HUES64 (cell line): Measurements from ENCODE around the gene MSS51.
"Not testable (repeated sequence)": the region's sequence is repeated elsewhere in the genome, so short reads cannot be mapped to it uniquely, and the experiment has no call there.

ENCODE experiments used
- H3K27ac ChIP-seq: 2 replicates; pipeline ENCODE4 v1.7.0; 2013; ENCODE audit warnings: low read depth, low read length, inconsistent platforms
- H3K27me3 ChIP-seq: 2 replicates; pipeline ENCODE4 v1.6.1; 2013; ENCODE audit warnings: mild to moderate bottlenecking, low read length; ENCODE audit not compliant: insufficient read depth
- H3K36me3 ChIP-seq: 2 replicates; pipeline ENCODE4 v1.6.1; 2013; ENCODE audit warnings: mild to moderate bottlenecking, low read length; ENCODE audit not compliant: insufficient read depth
- H3K4me1 ChIP-seq: 2 replicates; pipeline ENCODE4 v1.6.1; 2013; ENCODE audit warnings: mild to moderate bottlenecking, low read length, moderate library complexity; ENCODE audit not compliant: insufficient read depth
- H3K4me3 ChIP-seq: 2 replicates; pipeline ENCODE4 v1.5.1; 2013; ENCODE audit warnings: mild to moderate bottlenecking, low read length, moderate library complexity
- H3K9ac ChIP-seq: 2 replicates; pipeline ENCODE4 v1.6.1; 2013; ENCODE audit warnings: mild to moderate bottlenecking, low read depth, low read length
- H3K9me3 ChIP-seq: 2 replicates; pipeline ENCODE4 v1.6.1; 2013; ENCODE audit warnings: low read depth, low read length; ENCODE audit not compliant: insufficient read depth
- WGBS: fragments of 150-250, 120-280 bp; methylation state at CpG from one replicate; pipeline ENCODE4 v1.1.7; 2013; ENCODE audit warnings: missing lambda C conversion rate; 5-methylcytosine and 5-hydroxymethylcytosine counted together

MSS51 gene

DNA sequence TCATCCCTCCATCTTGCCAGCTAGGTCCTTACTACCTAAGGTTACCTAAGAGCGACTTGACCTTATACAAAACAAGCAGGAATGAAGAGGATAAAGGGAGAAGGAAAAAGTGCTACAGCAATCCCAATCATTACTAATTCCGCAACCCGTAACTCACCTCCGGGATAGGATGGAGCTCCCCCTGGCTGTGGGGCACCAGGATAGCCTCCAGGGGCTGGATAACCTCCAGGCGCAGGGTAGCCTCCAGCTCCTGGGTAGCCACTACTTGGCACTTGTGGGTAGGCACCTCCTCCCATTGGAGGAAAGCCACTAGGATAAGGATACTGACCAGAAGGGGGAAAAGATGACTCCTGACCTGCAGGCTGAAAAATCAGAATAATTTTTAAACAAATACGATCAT is 35.3 kb downstream of the MSS51 start:
- no peaks in the 10 kb centered on the region for H3K4me1 ChIP-seq
- H3K36me3 ChIP-seq = peaks cover 36% of the 10 kb centered on the region
- H3K9ac ChIP-seq = no peak overlapping the region
- H3K27me3 ChIP-seq = no peaks in the 10 kb centered on the region
- no peak overlapping the region for H3K27ac ChIP-seq
- H3K9me3 ChIP-seq = 0 out of 2 replicates have a peak, but pooled peaks cover 3% of the 10 kb centered on the region
- H3K4me3 ChIP-seq = no peak overlapping the region
- 98% methylated on average over 4 of the region's 6 CpGs for WGBS

DNA sequence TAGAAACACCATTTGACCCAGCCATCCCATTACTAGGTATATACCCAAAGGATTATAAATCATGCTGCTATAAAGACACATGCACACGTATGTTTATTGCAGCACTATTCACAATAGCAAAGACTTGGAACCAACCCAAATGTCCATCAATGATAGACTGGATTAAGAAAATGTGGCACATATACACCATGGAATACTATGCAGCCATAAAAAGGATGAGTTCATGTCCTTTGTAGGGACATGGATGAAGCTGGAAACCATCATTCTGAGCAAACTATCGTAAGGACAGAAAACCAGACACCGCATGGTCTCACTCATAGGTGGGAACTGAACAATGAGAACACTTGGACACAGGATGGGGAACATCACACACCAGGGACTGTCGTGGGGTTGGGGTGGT is 39.0 kb downstream of the MSS51 start:
- H3K36me3 ChIP-seq = peaks cover 50% of the 10 kb centered on the region
- H3K4me1 ChIP-seq, H3K9me3 ChIP-seq, H3K27me3 ChIP-seq, H3K27ac ChIP-seq, H3K4me3 ChIP-seq, H3K9ac ChIP-seq: not testable (repeated sequence)
- WGBS = 97% methylated on average over 2 of the region's 4 CpGs

DNA sequence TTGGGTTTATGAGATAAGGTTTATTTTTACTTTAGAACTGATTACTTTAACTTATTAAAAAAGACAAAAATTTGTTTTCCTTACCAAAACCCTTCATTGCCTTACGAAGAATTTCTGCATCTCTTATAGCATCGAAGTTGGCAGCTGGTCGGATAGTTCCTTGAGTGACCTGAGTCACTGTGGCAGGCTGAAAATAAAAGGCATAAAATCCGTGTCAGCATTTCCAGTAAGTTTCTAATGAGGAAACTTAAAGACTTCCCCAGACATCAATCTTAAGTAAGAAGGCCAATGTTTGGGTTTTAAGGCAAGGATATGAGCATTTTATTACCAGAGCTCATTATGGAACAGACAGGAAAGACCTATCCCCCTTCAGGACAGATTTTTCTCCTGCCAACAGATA is 45.1 kb downstream of the MSS51 start:
- Histone ChIP-seq H3K4me1 (no peaks in the 10 kb centered on the region), H3K27ac (no peak overlapping the region), H3K9me3 (no peaks in the 10 kb centered on the region), H3K27me3 (no peaks in the 10 kb centered on the region), H3K9ac (no peak overlapping the region), H3K36me3 (peaks cover 67% of the 10 kb centered on the region), H3K4me3 (no peak overlapping the region)
- WGBS = 98% methylated on average over 4 of the region's 4 CpGs

GRCh38 chr10:73386583-73386982 is 46.8 kb downstream of the MSS51 start:
- H3K27ac ChIP-seq = no peak overlapping the region
- H3K4me1 ChIP-seq = no peaks in the 10 kb centered on the region
- peaks cover 80% of the 10 kb centered on the region for H3K36me3 ChIP-seq
- no peaks in the 10 kb centered on the region for H3K27me3 ChIP-seq
- WGBS = 95% methylated on average over 7 of the region's 7 CpGs
- H3K9me3 ChIP-seq = no peaks in the 10 kb centered on the region
- H3K4me3 ChIP-seq = no peak overlapping the region
- no peak overlapping the region for H3K9ac ChIP-seq

DNA sequence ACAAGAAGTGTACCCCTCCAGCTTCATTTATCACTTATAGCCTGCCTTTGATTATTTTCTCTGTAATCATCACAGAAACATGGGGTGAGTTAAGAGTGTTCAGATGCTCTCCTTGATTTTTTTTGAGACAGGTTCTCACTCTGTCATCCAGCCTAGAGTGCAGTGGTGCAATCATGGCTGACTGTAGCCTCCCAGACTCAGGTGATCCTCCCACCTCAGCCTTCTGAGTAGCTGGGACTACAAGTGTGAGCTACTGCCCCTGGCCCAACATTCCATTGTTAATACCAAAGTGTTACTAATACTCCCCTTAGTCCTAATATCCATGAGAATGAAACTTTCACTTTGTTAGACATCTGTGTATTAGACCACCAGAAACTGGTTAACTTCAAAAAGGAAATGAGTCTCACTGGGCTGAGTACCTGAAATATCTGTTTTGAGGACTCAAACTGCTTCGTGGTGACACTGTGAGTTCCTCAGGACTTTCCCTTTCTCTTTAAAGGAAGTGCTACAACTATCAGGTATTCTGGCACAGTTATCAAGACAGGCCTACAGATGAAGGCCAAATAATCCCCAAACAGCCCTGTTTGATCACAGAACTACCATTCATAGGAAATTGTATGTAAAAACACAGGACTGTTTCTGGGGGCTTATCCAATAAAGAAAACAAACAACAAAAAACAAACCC is 54.2 kb downstream of the MSS51 start:
- WGBS = 92% methylated on average over 1 of the region's 1 CpG
- H3K36me3 ChIP-seq = peaks cover 79% of the 10 kb centered on the region
- H3K9me3 ChIP-seq = no peaks in the 10 kb centered on the region
- no peak overlapping the region for H3K4me3 ChIP-seq
- H3K4me1 ChIP-seq = no peaks in the 10 kb centered on the region
- no peaks in the 10 kb centered on the region for H3K27me3 ChIP-seq
- no peak overlapping the region for H3K9ac ChIP-seq
- no peak overlapping the region for H3K27ac ChIP-seq

DNA sequence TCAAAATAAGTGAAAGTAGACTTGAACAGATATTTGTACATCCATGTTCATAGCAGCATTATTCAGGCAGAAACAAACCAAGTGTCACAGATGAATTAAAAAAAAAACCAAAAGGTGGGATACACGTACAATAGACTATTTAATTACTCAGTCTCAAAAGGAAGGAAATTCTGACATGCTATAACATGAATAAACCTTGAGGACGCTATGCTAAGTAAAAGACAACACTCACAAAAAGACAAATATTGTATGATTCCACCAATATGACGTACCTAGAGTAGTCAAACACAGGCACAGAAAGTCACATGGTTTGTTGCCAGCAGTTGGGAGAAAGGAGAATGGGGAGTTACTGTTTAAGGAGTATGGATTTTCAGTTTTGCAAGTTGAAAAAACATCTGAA is 56.7 kb downstream of the MSS51 start:
- Histone ChIP-seq H3K27ac (no peak overlapping the region), H3K4me1 (no peaks in the 10 kb centered on the region), H3K27me3 (no peaks in the 10 kb centered on the region), H3K9me3 (no peaks in the 10 kb centered on the region), H3K9ac (no peak overlapping the region), H3K36me3 (peaks cover 66% of the 10 kb centered on the region), H3K4me3 (no peak overlapping the region)
- 91% methylated on average over 3 of the region's 3 CpGs for WGBS
